ENCODE data around the gene ACSF3. TPM values are rescaled to one million over a fixed set of nuclear protein-coding genes. Genes with fewer than 3 reads are reported as not detected.
A peak's percentile ranks its signal among the peaks of the same experiment; 100 is the strongest.
"Not testable (repeated sequence)": the region's sequence is repeated elsewhere in the genome, so short reads cannot be mapped to it uniquely, and the experiment has no call there.

The ACSF3 gene
- total RNA-seq, 2 donors from 2014 or later = 33.1 to 59.9 TPM

DNA sequence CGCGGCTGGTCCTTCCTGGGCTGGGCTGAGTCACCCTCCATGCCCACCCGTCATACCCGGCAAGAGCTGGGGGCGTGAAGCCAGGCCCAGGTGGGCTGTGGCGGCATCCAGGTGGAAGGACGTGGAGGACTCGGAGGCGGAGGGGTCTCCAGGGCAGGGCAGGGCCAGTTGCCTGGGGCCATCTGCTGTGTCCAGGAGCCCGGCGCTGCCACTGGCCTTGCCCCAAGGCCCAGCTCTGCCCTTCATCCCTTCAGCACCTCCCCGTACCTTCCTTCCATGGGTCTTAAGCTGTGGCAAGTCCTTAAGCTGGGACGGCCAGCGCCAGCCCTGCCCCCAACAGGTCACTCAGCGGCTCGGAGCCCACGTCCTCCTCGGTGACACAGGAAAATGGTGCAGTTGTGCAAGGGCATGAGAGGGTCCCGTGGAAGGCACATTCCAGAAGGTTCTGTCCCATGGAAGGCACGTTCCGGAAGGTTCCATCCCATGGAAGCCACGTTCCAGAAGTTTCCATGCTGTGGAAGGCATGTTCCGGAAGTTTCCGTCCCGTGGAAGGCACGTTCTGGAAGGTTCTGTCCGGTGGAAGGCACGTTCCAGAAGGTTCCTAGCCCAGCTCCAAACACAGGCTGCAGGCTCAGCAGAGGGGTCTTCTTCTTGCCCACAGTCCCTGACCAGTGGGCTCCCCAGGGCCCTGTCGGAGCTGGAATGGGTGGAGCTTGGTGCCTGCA is 67.5 kb downstream of the ACSF3 start:
- Mint-ChIP-seq H3K36me3 (no peaks in the 10 kb centered on the region), H3K9me3 (peaks cover 0 to 4% of the 10 kb centered on the region in 2 donors), H3K27ac (no peak overlapping the region)
- ATAC-seq (no peak), DNase-seq (ENCODE audit: low spot score in 2 of 2) (no peak)

DNA sequence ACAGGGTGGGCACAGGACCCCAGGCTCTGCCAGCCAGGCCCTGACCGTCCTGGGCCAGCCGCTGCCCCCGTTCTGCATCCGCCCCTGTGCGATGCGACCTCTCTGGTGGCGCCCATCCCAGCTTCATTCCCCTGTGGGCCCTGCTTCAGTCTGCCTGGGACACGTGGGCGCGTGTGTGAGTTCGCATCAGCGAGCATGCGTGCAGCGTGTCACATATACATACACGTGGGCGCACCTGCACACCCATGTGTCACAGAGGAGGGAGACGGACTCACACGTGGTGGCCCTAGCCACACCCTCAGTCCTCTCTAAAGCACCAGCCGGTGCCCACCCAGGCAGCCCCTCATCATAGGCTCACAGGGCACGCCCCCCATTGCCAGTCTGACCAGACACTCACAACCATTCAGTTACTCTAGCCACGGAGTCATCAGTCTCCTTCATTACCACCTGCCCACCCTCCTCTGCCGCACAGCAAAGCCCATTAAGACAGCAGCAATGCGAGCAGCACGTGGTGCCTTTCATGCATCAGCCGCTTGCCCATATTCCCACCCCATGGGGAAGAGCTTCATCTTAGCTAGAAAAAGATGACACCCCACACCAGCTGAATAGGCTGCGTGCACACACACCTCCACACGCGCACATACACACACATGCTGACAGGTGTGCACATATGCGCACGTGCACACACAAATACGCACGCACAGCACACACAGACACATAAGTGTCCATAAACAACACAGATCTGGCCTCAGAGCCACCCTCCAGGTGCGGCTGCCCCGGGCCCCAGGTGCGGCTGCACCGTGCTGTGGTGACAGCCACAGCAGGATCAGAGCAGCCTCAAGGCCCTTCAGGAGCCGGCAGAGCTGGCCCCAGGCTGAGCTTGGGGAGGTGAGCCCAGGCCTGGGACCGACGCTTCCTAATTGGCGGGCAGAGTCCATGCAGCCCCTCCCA is 68.4 kb downstream of the ACSF3 start:
- no peak for ATAC-seq
- H3K36me3 Mint-ChIP-seq = no peaks in the 10 kb centered on the region
- H3K27ac Mint-ChIP-seq = no peak overlapping the region
- H3K9me3 Mint-ChIP-seq = peaks cover 0 to 4% of the 10 kb centered on the region in 2 donors
- no peak for DNase-seq (ENCODE audit: low spot score in 2 of 2)

DNA sequence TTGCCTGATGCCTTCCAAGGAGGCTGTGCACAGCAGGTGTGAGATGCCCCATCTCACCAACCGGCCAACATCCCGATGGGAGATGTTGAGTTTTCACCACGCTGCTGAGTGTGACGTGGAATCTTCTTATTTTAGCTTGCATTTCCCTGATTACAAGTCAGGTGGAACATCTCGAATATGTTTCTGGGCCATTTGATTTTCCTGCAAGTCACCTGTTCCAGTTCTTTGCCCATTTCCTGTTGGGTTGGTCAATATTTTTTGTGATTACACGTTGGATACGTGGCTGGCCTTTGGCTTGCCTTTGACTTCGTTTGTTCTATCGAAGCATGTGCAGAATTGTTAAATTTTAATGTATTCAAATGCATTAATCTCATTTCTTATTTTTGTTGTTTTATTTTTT is 69.6 kb downstream of the ACSF3 start:
- DNase-seq (ENCODE audit: low spot score in 2 of 2) (no peak), ATAC-seq (no peak)
- Mint-ChIP-seq H3K27ac (peak overlapping the region in 1 of 2 donors; percentile 65), H3K9me3 (peaks cover 0 to 2% of the 10 kb centered on the region in 2 donors), H3K36me3 (no peaks in the 10 kb centered on the region)

GRCh38 chr16:89164436-89164835 is 70.8 kb downstream of the ACSF3 start:
- Mint-ChIP-seq H3K27ac (peak overlapping the region in 1 of 2 donors; percentile 65), H3K9me3 (no peaks in the 10 kb centered on the region), H3K36me3 (no peaks in the 10 kb centered on the region)
- DNase-seq (ENCODE audit: low spot score in 2 of 2) = no peak
- no peak for ATAC-seq

- no peak for ATAC-seq
- Mint-ChIP-seq H3K36me3 (no peaks in the 10 kb centered on the region), H3K27ac (no peak overlapping the region), H3K9me3 (no peaks in the 10 kb centered on the region)
- no peak for DNase-seq (ENCODE audit: low spot score in 2 of 2)
Observed at GRCh38 chr16:89164847-89165680, 71.4 kb downstream of the ACSF3 start.

GRCh38 chr16:89165681-89165979 is 72.0 kb downstream of the ACSF3 start:
- DNase-seq (ENCODE audit: low spot score in 2 of 2); H3K27ac Mint-ChIP-seq; ATAC-seq; H3K9me3 Mint-ChIP-seq; H3K36me3 Mint-ChIP-seq: not testable (repeated sequence)

DNA sequence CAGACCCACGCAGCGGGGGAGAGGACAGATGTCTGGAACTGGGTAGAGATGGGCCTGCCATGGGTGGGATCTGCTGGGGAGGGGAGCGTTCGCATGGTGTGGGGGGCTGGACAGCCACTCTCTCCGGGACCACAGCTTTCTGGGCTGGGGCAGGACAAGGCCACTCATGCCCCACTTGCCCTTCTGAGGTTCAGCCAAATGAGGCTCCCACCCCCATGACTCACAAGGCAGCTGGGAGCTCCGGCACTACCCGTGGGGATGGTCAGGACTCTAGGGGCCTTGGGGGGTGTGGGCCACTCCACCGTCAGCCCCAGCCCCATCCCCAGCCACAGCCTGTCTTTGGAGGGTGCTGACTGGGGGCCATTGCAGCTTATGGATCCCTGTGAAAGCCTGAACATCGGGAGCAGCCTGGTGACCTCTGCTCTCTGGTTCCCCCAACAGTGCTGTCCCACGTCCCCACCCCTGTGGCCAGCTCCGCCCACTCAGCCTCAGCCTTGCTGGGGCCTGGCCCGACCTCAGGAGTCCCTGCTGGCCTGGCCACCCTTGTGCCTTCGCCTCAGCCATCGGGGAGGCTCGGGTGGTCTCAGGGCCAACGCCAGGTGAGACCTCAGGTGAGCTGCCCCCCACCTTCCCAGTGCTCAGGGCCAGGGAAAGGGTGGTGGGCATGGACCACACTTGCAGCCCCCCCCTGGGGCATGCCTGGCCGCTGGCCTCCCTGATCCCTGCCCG is 73.2 kb downstream of the ACSF3 start:
- Mint-ChIP-seq H3K27ac (peak overlapping the region in 1 of 2 donors; percentile 77), H3K9me3 (no peaks in the 10 kb centered on the region), H3K36me3 (no peaks in the 10 kb centered on the region)
- DNase-seq (ENCODE audit: low spot score in 2 of 2) (no peak), ATAC-seq (no peak)

GRCh38 chr16:89167425-89167941 is 73.8 kb downstream of the ACSF3 start:
- no peaks in the 10 kb centered on the region for H3K36me3 Mint-ChIP-seq
- DNase-seq (ENCODE audit: low spot score in 2 of 2) (peak; percentile 83 to 98), ATAC-seq (peak; percentile 42 to 46)
- H3K9me3 Mint-ChIP-seq = no peaks in the 10 kb centered on the region
- peak overlapping the region in 1 of 2 donors; percentile 59 for H3K27ac Mint-ChIP-seq

DNA sequence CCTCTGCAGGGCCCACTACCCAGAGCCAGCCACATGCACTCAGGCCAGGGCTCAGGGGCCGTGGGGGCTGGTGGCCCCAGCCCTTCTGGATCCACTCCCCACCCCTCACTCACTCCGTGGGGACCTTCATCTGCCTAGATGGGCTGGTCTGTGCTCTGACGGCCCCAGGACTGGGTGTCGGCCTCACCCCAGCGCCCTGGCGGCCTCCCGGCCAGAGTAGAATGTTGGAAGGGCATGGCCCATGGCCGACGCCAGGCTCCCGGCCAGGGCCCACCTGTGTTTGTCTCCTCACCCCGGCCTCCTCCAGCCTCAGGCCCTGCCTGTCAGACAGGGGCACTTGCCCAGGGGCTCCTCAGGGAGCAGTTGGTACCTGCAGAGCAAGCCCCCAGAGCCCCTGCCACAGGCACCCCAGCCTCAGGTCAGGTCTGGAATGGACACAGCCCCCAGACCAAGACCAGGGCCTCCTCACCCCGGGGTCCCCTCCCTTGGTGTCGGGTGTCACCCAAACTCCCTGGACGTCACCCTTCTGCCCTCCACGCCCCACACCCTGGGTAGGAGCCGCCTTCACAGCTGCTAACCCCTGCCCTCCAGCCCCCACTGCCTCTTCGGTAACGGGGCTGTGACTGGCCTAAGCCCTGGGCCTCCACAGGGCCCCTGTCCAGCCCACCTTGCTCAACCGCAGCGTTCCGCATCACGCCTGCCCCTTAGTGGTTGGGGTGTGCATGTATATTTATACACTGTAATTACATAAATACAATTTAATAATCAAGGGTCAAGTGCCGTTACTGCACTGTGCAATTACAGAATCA is 74.9 kb downstream of the ACSF3 start:
- Mint-ChIP-seq H3K27ac (peak overlapping the region in 1 of 2 donors; percentile 59), H3K36me3 (no peaks in the 10 kb centered on the region), H3K9me3 (no peaks in the 10 kb centered on the region)
- DNase-seq (ENCODE audit: low spot score in 2 of 2) (no peak), ATAC-seq (no peak)

DNA sequence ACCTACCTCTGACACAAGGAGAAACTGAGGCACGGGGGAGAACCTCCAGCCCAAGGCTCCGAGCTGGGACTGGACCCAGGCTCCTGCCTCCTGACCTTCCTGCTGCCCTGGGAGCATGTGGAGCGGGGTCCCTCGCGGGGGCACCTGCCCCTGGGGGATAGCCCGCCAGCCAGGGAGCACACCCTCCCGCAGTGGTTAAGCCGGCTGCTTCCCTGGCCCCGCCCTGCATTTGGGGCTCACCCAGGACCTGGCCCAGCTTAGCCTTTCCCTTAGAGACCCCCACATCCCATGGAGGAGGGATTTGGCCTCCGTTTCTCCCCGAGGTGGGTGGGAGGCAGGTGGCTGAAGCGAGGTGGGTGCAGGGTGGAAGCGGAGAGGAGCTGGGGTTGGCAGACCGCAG is 76.1 kb downstream of the ACSF3 start:
- Mint-ChIP-seq H3K36me3 (no peaks in the 10 kb centered on the region), H3K9me3 (no peaks in the 10 kb centered on the region), H3K27ac (no peak overlapping the region)
- DNase-seq (ENCODE audit: low spot score in 2 of 2) (no peak), ATAC-seq (no peak)

DNA sequence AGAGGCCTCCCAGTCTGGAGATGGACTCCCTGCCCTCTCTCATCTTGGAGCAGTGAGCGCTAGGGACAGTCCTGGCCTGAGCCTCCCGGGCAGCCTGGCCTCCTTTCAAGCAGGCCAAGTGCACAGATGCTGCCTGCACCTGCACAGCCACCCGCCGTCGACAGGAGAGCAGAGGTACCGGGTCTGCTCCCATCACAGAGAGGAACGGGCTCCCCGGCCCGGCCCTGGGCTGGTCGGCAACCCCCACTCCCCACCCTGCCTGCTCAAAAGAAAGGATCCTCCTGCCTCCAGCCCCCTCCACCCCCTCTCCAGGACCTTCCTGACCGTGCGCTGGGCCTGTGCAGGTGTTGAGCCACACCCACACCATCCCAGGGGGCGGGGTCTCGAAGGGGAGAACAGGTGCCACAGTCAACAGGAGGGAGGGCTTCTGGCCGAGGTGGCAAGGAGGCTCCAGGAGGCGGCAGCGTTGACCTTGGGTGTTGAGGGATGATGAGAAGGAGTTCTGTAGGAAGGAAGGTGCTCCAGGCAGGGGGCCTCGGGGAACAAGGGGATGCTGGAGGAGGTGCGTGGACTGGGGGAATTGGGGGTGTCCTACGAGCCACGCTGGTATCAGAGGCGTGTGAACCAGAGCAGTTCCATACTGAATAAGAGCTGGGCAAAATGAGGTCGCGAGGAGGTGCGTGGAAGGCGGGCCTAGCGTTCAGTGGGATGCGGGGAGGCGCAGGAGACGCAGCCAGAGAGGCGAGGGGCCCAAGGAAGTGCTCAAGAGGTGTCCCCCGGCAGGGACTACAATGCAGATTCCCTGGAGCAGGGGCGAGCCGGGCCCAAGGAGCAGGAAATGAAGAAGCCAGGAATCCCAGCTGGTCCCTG is 76.9 kb downstream of the ACSF3 start:
- H3K36me3 Mint-ChIP-seq = no peaks in the 10 kb centered on the region
- H3K9me3 Mint-ChIP-seq = no peaks in the 10 kb centered on the region
- ATAC-seq (no peak), DNase-seq (ENCODE audit: low spot score in 2 of 2) (no peak)
- no peak overlapping the region for H3K27ac Mint-ChIP-seq

- H3K9me3 Mint-ChIP-seq = no peaks in the 10 kb centered on the region
- H3K27ac Mint-ChIP-seq = no peak within 1 kb of the TSS
- no peaks in the 10 kb centered on the region for H3K36me3 Mint-ChIP-seq
- ATAC-seq (peak; percentile 91 to 94), DNase-seq (ENCODE audit: low spot score in 2 of 2) (peak; percentile 90 to 93)
Observed at GRCh38 chr16:89171216-89172170, 77.8 kb downstream of the ACSF3 start, which contains the start of gene CDH15. Gene CDH15 (plus strand): TSS chr16:89171748. CDS start chr16:89171832, 84 bp downstream.

- no peak for DNase-seq (ENCODE audit: low spot score in 2 of 2)
- no peaks in the 10 kb centered on the region for H3K9me3 Mint-ChIP-seq
Observed at GRCh38 chr16:89172171-89172527, 78.5 kb downstream of the ACSF3 start.

More at GRCh38 chr16:89172171-89172527, 78.5 kb downstream of the ACSF3 start:
- H3K36me3 Mint-ChIP-seq = no peaks in the 10 kb centered on the region
- no peak for ATAC-seq
- no peak overlapping the region for H3K27ac Mint-ChIP-seq

All from activated naive CD4-positive, alpha-beta T cell treated with anti-CD3 and anti-CD28 coated beads, Interleukin-2, amount 50 U/mL, for 72 hours (primary cell).